ENCODE data around the gene ANXA5. TPM values are rescaled to one million over a fixed set of nuclear protein-coding genes. Genes with fewer than 3 reads are reported as not detected.

The ANXA5 gene
- total RNA-seq, 1 experiment from 2014 or later = 231 TPM

GRCh38 chr4:121685257-121685656, 11.5 kb downstream of the ANXA5 start:
- Histone ChIP-seq H2BK12ac (ENCODE audit: insufficient read length, low read depth, low read length) (no peak overlapping the region), H3K79me1 (ENCODE audit: insufficient read depth, low read depth, low read length, poor library complexity, severe bottlenecking) (peaks cover 4% of the 10 kb centered on the region), H4K20me1 (ENCODE audit: control insufficient read depth, insufficient read depth, insufficient read length) (no peaks in the 10 kb centered on the region), H3K27me3 (ENCODE audit: insufficient read depth, low read length) (no peaks in the 10 kb centered on the region), H3K27ac (ENCODE audit: insufficient read length, low read depth, low read length) (no peak overlapping the region), H3K18ac (ENCODE audit: insufficient read length, low read depth, low read length) (no peak overlapping the region), H3K4me1 (ENCODE audit: insufficient read depth, low read length) (peaks cover 9% of the 10 kb centered on the region), H2AK5ac (ENCODE audit: insufficient read length, low read length) (no peak overlapping the region), H3K56ac (ENCODE audit: insufficient read length, low read depth, low read length) (no peak overlapping the region), H4K5ac (ENCODE audit: insufficient read length, low read depth, low read length) (no peak overlapping the region), H4K8ac (replicated peaks; ENCODE audit: insufficient read length, low read depth, low read length) (no peak overlapping the region), H3K4me2 (ENCODE audit: insufficient read depth, insufficient read length, low read length) (no peak overlapping the region), H3K23ac (ENCODE audit: insufficient read length, low read depth, low read length) (no peak overlapping the region), H3K23me2 (ENCODE audit: insufficient read length, low read depth, low read length, poor library complexity, severe bottlenecking) (no peaks in the 10 kb centered on the region), H2BK5ac (ENCODE audit: insufficient read length, low read length) (no peak overlapping the region), H3K9me3 (ENCODE audit: control insufficient read depth, low read depth, low read length) (no peaks in the 10 kb centered on the region), H2BK20ac (ENCODE audit: low read depth, low read length, poor library complexity, severe bottlenecking) (no peak overlapping the region), H2BK120ac (ENCODE audit: low read depth, low read length, poor library complexity, severe bottlenecking) (no peak overlapping the region), H3K9ac (ENCODE audit: extremely low read depth, insufficient read length, low read length) (no peak overlapping the region), H4K91ac (ENCODE audit: insufficient read length, low read depth, low read length) (no peak overlapping the region), H3T11ph (ENCODE audit: low read length) (no peak overlapping the region), H2BK15ac (ENCODE audit: low read depth, low read length) (no peak overlapping the region), H3K14ac (ENCODE audit: insufficient read depth, low read length) (no peak overlapping the region), H3K79me2 (ENCODE audit: insufficient read depth, low read length) (peaks cover 9% of the 10 kb centered on the region; the same call in 1 of the 2 replicates), H3K4ac (ENCODE audit: low read depth, low read length) (no peak overlapping the region), H2AFZ (ENCODE audit: low read length) (no peak overlapping the region)
- WGBS (ENCODE audit: extremely low coverage, insufficient read length, low lambda C conversion rate) = no CpG with 5 or more reads among the region's 2 CpGs
- DNase-seq = no peak
- Mint-ChIP-seq H3K4me3 (no peak overlapping the region), H3K9me3 (no peaks in the 10 kb centered on the region), H3K36me3 (ENCODE audit: insufficient read depth in 1 of 3, low read depth in 3 of 3) (peaks cover 8 to 42% (median 37%) of the 10 kb centered on the region in 3 experiments; a peak in 5 of 7 replicates), H3K27me3 (ENCODE audit: low read depth) (no peaks in the 10 kb centered on the region), H3K4me1 (peaks cover 0 to 3% of the 10 kb centered on the region in 2 experiments; a peak in 1 of 4 replicates), H3K27ac (peak overlapping the region in 2 of 3 experiments; percentile 11 to 21; a peak in 4 of 7 replicates)
- TF ChIP-seq CTCF (conservative IDR thresholded peaks at IDR 0.05) = no peak
